ENCODE results near the gene UBE2S. TPM values are rescaled to one million over a fixed set of nuclear protein-coding genes. Genes with fewer than 3 reads are reported as not detected.

UBE2S gene
- total RNA-seq, 6 experiments from 2014 or later, result 181 to 356 (median 309) TPM

- Mint-ChIP-seq H3K36me3 (ENCODE audit: low read depth) (no peaks in the 10 kb centered on the region), H3K27ac (no peak overlapping the region), H3K4me1 (ENCODE audit: low read depth) (no peaks in the 10 kb centered on the region), H3K4me3 (no peak overlapping the region), H3K9me3 (no peaks in the 10 kb centered on the region), H3K27me3 (ENCODE audit: insufficient read depth) (peaks cover 6% of the 10 kb centered on the region)
- no peak for TF ChIP-seq CTCF (IDR thresholded peaks at IDR 0.05)
- DNase-seq, result no peak
These were observed 49.1 kb downstream of the UBE2S start for GRCh38 chr19:55358493-55358892.

DNA sequence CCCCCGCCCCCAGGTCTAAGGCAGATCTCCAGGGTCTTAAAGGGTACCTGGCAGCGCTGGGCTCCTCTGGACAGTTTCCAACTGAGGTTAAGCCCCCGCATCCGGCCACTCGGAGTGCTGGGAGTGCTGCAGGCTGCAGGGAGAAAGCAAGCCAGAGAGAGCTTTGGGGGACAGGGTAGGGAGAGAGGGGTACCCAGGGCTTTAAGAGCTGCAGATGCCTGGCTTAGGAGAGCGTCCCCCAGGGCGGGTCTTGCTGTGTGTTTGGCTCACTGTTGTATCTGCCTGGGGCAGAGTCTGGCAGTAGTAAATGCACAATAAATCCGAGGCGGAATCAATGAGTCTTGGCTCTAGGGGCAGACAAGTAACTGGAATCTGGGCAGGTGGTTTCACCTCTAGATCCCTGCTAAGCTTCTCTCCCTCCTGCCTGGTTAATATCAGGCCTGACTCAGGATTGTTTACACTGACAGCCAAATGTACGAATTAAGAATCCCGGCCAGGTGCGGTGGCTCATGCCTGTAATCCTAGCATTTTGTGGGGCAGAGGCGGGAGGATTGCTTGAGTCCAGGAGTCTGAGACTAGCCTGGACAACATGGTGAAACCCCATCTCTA, 52.3 kb downstream of the UBE2S start:
- Mint-ChIP-seq H3K4me1 (ENCODE audit: low read depth) (no peaks in the 10 kb centered on the region), H3K9me3 (no peaks in the 10 kb centered on the region), H3K27me3 (ENCODE audit: insufficient read depth) (peaks cover 18% of the 10 kb centered on the region), H3K36me3 (ENCODE audit: low read depth) (no peaks in the 10 kb centered on the region), H3K4me3 (no peak overlapping the region), H3K27ac (no peak overlapping the region)
- TF ChIP-seq CTCF (IDR thresholded peaks at IDR 0.05), result no peak
- DNase-seq, result no peak

GRCh38 chr19:55354698-55355212, 52.8 kb downstream of the UBE2S start, which contains the start of gene COX6B2:
TSS of gene COX6B2 (minus strand) at chr19:55354719. CDS start at chr19:55354521, 198 bp downstream.
- peak within 1 kb of the TSS; percentile 55 for H3K4me3 Mint-ChIP-seq
- DNase-seq, result no peak
- no peaks in the 10 kb centered on the region for H3K4me1 Mint-ChIP-seq (ENCODE audit: low read depth)
- TF ChIP-seq CTCF (IDR thresholded peaks at IDR 0.05), result no peak
- H3K27ac Mint-ChIP-seq, result no peak within 1 kb of the TSS
- H3K9me3 Mint-ChIP-seq, result no peaks in the 10 kb centered on the region
- H3K36me3 Mint-ChIP-seq (ENCODE audit: low read depth), result no peaks in the 10 kb centered on the region
- H3K27me3 Mint-ChIP-seq (ENCODE audit: insufficient read depth), result peaks cover 18% of the 10 kb centered on the region

DNA sequence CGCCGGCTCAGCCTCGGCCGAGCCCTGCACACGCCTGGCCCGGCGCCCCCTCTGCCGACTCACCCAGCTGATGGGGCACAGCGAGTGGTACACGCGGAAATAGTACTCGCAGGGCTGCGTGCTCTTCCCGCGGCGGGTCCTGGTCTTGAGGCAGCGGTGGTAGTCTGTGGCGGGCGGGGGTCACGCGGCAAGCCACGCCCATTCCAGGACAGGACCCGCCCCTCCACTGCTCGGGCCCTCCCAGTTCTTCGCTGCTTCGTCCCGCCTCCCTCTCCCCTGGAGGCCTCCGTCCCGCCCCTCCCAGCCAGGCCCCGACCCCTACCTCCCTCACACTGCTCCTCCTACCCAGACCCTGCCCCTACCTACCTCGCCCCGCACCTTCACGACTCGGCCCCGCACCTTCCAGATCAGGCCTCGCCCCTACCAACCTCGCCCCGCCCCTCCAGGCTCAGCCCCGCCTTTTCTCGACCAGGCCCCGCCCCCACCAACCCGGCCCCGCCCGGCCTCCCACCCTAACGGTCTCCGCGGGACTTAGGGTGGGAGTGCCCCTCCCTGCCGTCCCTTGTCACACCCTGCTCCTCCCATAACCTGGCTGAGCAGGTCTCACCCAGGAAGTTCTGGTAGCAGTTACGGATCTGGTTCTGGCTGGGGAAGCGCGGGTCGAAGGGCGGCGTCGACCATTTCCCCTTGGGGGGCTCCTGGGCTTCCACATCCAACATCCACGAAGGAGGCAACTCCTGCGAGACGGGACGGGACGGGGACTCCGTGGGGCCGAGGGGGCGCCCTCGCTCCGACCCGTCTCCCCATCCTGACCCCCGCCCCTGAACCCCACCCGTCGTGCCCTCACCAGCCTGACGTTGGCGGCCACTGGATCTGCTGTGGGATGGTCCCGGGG, 53.5 kb downstream of the UBE2S start:
- Mint-ChIP-seq H3K4me3 (peak overlapping the region; percentile 55), H3K27ac (no peak overlapping the region), H3K27me3 (ENCODE audit: insufficient read depth) (peaks cover 18% of the 10 kb centered on the region), H3K36me3 (ENCODE audit: low read depth) (no peaks in the 10 kb centered on the region), H3K4me1 (ENCODE audit: low read depth) (no peaks in the 10 kb centered on the region), H3K9me3 (no peaks in the 10 kb centered on the region)
- no peak for DNase-seq
- no peak for TF ChIP-seq CTCF (IDR thresholded peaks at IDR 0.05)

- no peak for TF ChIP-seq CTCF (IDR thresholded peaks at IDR 0.05)
- Mint-ChIP-seq H3K4me1 (ENCODE audit: low read depth) (no peaks in the 10 kb centered on the region), H3K4me3 (peak overlapping the region; percentile 55), H3K27me3 (ENCODE audit: insufficient read depth) (peaks cover 18% of the 10 kb centered on the region), H3K36me3 (ENCODE audit: low read depth) (no peaks in the 10 kb centered on the region), H3K9me3 (no peaks in the 10 kb centered on the region), H3K27ac (no peak overlapping the region)
- no peak for DNase-seq
These were observed 54.2 kb downstream of the UBE2S start for GRCh38 chr19:55353356-55353802.
